Right lobe of liver (tissue), 6 donors: ENCODE data around the gene GH2. TPM values are rescaled to one million over a fixed set of nuclear protein-coding genes. Genes with fewer than 3 reads are reported as not detected.
"Not testable (repeated sequence)": the region's sequence is repeated elsewhere in the genome, so short reads cannot be mapped to it uniquely, and the experiment has no call there.

Experiments used
- ATAC-seq, 4 donors: fragments of 200-7000 bp; cut with Tn5 transposase; one replicate each; pipeline ENCODE4 v1.9.1; 2020; ENCODE audit warnings: mild to moderate bottlenecking in 4 of 4, moderate library complexity in 4 of 4
- DNase-seq, 3 donors: peaks; one replicate each; pipeline ENCODE4 v3.0.0-alpha.2; 2020
- H3K27ac ChIP-seq, 3 donors: fragments of 200-600 bp; one replicate each; pipeline ENCODE4 v1.8.0; 2022
- H3K27me3 ChIP-seq, 2 donors: fragments of 200-600 bp; one replicate each; pipeline ENCODE4 v1.8.0; 2022
- H3K36me3 ChIP-seq, 4 donors: fragments of 200-600 bp; sonication (generic) in 1 of 4; one replicate each; pipeline versions ENCODE4 v1.5.1 to v1.8.0; 2017 to 2022; ENCODE audit warnings: control low read depth in 1 of 4
- H3K4me1 ChIP-seq, 4 donors: fragments of 200-600 bp; sonication (generic) in 1 of 4; one replicate each; pipeline versions ENCODE4 v1.5.1 to v1.8.0; 2017 to 2022; ENCODE audit warnings: control low read depth in 1 of 4
- H3K4me3 ChIP-seq, 3 donors: fragments of 200-600 bp; one replicate each; pipeline ENCODE4 v1.8.0; 2022
- H3K9me3 ChIP-seq, 4 donors: fragments of 200-600 bp; sonication (generic) in 1 of 4; one replicate each; pipeline versions ENCODE4 v1.5.1 to v1.8.0; 2017 to 2022; ENCODE audit warnings: control low read depth in 1 of 4
- POLR2A ChIP-seq: fragments of 450-650 bp; IDR thresholded peaks from one replicate; pipeline ENCODE4 v1.6.1; 2017; ENCODE audit warnings: antibody characterized with exemption, mild to moderate bottlenecking
- WGBS: methylation state at CpG from one replicate; pipeline ENCODE4 v1.1.6; 2018; ENCODE audit warnings: low coverage, low lambda C conversion rate; ENCODE audit not compliant: insufficient coverage; ENCODE audit errors: missing lambda C conversion rate; 5-methylcytosine and 5-hydroxymethylcytosine counted together
- intact Hi-C, 2 donors: fragments of 100-400 bp; cut with DNase I; formaldehyde crosslinking; loops; one replicate each; pipeline versions ENCODE4 v1.11.2 to v1.14.1; 2022
- total RNA-seq, 6 experiments: library from RNA; depleted of rRNA in 2 of 6; stranded (reverse); fragments of >200 nt in 2 of 6; fragmentation: NEBNext Ultra II Directional in 3 of 6; extraction: Animal tissue kit (Norgen Biotek cat#: 25700) in 3 of 6; gene quantifications; one replicate each; pipeline versions ENCODE4 v1.1.0 to v1.2.4, GENCODE V29; 2016 to 2023
- TF ChIP-seq, protein P1 (sequence below), 4 donors: fragments of 200-600 bp in 3 of 4; fragments of 450-650 bp in 1 of 4; IDR thresholded peaks; one replicate each; pipeline versions ENCODE4 v1.5.1 to v1.8.0; 2016 to 2022; ENCODE audit warnings: antibody characterized with exemption in 4 of 4, mild to moderate bottlenecking in 2 of 4
- donor health status: DM: no; HTN: yes; CAD: no.
- donor health status: DM: no; HTN: no; CAD: no.
- donor health status: DM: no; HTN: no; CAD: no.
- donor health status: DM: no; HTN: yes; CAD: no.
- donor health status: DM: no; HTN: yes; CAD: no.

GH2 gene
- total RNA-seq, 6 experiments from 2014 or later = not detected

DNA sequence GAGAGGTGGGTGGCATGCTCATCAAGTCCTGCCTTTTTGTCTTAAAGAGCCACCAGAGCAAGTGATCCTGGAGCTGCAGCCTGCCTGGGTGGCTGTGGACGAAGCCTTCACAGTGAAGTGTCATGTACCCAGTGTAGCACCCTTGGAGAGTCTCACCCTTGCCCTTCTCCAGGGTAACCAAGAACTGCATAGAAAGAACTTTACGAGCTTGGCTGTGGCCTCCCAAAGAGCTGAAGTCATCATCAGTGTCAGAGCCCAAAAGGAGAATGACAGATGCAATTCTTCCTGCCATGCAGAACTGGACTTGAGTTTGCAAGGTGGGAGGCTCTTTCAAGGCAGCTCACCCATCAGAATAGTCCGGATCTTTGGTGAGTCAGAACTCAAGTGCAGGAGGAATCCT lies 22.5 kb downstream of the GH2 start:
- ATAC-seq (no peak), DNase-seq (no peak)
- H3K27ac ChIP-seq = no peak overlapping the region
- H3K9me3 ChIP-seq = no peaks in the 10 kb centered on the region
- no peak overlapping the region for H3K4me3 ChIP-seq
- H3K27me3 ChIP-seq = no peaks in the 10 kb centered on the region
- intact Hi-C loops = no loop called here
- WGBS = 70% methylated on average over 2 of the region's 3 CpGs
- H3K36me3 ChIP-seq = no peaks in the 10 kb centered on the region
- H3K4me1 ChIP-seq = no peaks in the 10 kb centered on the region
- no peak for TF ChIP-seq POLR2A
- TF ChIP-seq, protein P1, sequence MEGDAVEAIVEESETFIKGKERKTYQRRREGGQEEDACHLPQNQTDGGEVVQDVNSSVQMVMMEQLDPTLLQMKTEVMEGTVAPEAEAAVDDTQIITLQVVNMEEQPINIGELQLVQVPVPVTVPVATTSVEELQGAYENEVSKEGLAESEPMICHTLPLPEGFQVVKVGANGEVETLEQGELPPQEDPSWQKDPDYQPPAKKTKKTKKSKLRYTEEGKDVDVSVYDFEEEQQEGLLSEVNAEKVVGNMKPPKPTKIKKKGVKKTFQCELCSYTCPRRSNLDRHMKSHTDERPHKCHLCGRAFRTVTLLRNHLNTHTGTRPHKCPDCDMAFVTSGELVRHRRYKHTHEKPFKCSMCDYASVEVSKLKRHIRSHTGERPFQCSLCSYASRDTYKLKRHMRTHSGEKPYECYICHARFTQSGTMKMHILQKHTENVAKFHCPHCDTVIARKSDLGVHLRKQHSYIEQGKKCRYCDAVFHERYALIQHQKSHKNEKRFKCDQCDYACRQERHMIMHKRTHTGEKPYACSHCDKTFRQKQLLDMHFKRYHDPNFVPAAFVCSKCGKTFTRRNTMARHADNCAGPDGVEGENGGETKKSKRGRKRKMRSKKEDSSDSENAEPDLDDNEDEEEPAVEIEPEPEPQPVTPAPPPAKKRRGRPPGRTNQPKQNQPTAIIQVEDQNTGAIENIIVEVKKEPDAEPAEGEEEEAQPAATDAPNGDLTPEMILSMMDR (IDR thresholded peaks at IDR 0.05) = no peak

DNA sequence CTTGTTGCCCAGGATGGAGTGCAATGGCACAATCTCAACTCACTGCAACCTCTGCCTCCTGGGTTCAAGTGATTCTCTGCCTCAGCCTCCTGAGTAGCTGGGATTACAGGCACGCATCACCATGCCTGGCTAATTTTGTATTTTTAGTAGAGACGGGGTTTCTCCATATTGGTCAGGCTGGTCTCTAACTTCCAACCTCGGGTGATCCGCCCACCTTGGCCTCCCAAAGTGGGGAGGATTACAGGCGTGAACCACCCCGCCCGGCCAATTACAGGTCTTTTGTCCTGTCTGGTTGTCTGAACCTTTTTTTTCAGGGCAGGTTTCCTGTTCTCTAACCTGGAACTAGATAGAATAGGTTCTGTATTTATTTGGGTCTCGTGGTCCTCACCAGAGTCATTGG lies 25.3 kb downstream of the GH2 start:
- 84% methylated on average over 8 of the region's 8 CpGs for WGBS
- H3K9me3 ChIP-seq, ATAC-seq, H3K27ac ChIP-seq, DNase-seq, H3K27me3 ChIP-seq, H3K4me3 ChIP-seq, H3K36me3 ChIP-seq, H3K4me1 ChIP-seq, intact Hi-C loops: not testable (repeated sequence)

GRCh38 chr17:63855185-63855584 lies 26.6 kb downstream of the GH2 start:
- intact Hi-C loops = no loop called here
- Histone ChIP-seq H3K4me3 (no peak overlapping the region), H3K9me3 (no peaks in the 10 kb centered on the region), H3K4me1 (no peaks in the 10 kb centered on the region), H3K36me3 (no peaks in the 10 kb centered on the region), H3K27me3 (no peaks in the 10 kb centered on the region), H3K27ac (no peak overlapping the region)
- no peak for DNase-seq
- WGBS = 90% methylated on average over 7 of the region's 8 CpGs
- TF ChIP-seq, protein P1 (IDR thresholded peaks at IDR 0.05) = no peak
- no peak for TF ChIP-seq POLR2A
- ATAC-seq = no peak

DNA sequence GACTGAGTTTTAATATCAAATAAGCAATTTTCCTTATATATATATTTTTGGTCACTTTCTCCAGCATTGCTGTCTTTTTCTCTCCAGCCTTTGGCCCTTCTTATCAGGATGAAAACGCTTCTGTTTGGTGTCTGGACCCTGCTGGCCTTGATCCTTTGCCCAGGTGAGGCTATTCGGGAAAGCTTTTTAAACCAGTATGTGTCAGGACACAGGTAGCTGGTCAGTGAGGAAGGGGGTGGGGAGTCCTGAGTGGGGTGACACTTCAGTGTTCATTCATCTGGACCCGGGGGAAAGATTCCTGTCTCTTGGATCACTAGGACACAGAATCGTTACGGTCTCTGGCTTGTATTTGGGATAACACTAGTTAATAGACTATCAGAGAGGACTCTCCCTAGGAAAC lies 27.0 kb downstream of the GH2 start:
- Histone ChIP-seq H3K9me3 (no peaks in the 10 kb centered on the region), H3K27me3 (no peaks in the 10 kb centered on the region), H3K27ac (no peak overlapping the region), H3K4me3 (no peak overlapping the region), H3K36me3 (no peaks in the 10 kb centered on the region), H3K4me1 (no peaks in the 10 kb centered on the region)
- DNase-seq = no peak
- WGBS = 38% methylated on average over 5 of the region's 5 CpGs
- intact Hi-C loops = no loop called here
- TF ChIP-seq, protein P1 (IDR thresholded peaks at IDR 0.05) = no peak
- no peak for TF ChIP-seq POLR2A
- ATAC-seq = peak in 2 of 4 donors; percentile 57

GRCh38 chr17:63853260-63853659 lies 28.5 kb downstream of the GH2 start:
- Histone ChIP-seq H3K9me3 (no peaks in the 10 kb centered on the region), H3K27me3 (no peaks in the 10 kb centered on the region), H3K4me1 (no peaks in the 10 kb centered on the region), H3K36me3 (no peaks in the 10 kb centered on the region), H3K27ac (no peak overlapping the region), H3K4me3 (no peak overlapping the region)
- WGBS = 93% methylated on average over 2 of the region's 2 CpGs
- no peak for DNase-seq
- intact Hi-C loops = no loop called here
- TF ChIP-seq, protein P1 (IDR thresholded peaks at IDR 0.05) = no peak
- TF ChIP-seq POLR2A = no peak
- ATAC-seq = no peak
